ENCODE data around the gene NAGPA. TPM values are rescaled to one million over a fixed set of nuclear protein-coding genes. Genes with fewer than 3 reads are reported as not detected.
A peak's percentile ranks its signal among the peaks of the same experiment; 100 is the strongest.

NAGPA gene
- total and polyA plus RNA-seq, 2 of the 13 experiments (the other 11 are each of a cell fraction or from before 2014, with no cell fraction given): 27.1 to 60.3 TPM

DNA sequence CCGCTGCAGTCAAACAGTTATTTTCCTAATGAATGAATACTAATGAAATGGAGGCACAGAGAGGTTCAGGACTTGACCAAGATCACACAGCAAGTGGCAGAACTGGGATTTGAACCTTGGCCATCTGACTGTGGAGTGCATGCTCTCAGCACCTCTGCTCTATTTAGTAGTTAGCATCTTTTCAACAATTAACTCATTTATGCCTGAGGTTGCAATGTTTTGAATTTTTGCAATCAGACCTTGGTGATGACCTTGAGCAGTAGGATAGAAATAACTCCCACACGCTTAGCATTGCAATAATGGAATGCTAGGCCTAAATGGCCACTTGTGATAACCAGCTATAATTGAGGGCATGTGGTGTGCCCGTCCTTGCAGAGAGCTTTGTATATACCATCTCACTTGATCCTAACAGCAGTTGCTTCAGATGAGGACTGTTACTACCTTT lies 31.0 kb downstream of the NAGPA start (continued):
- TF ChIP-seq, protein P1, sequence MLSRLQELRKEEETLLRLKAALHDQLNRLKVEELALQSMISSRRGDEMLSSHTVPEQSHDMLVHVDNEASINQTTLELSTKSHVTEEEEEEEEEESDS (CRISPR knock-in tag; IDR thresholded peaks at IDR 0.05; ENCODE audit: borderline replicate concordance): no peak
- TF ChIP-seq HNRNPH1 (optimal IDR thresholded peaks at IDR 0.05; ENCODE audit: low read depth, low read length) (no peak), HOXA5 (CRISPR knock-in tag; IDR thresholded peaks at IDR 0.05) (no peak), ZMYM2 (CRISPR knock-in tag; IDR thresholded peaks at IDR 0.05) (no peak), SMAD9 (CRISPR knock-in tag; IDR thresholded peaks at IDR 0.05) (no peak), ZNF12 (CRISPR knock-in tag; IDR thresholded peaks at IDR 0.05) (no peak), ADNP (CRISPR knock-in tag; IDR thresholded peaks at IDR 0.05) (0 out of 2 replicates have a peak, but pooled peaks have one; percentile 57), KDM5B (CRISPR knock-in tag; IDR thresholded peaks at IDR 0.05; ENCODE audit: borderline replicate concordance) (no peak), HHEX (CRISPR knock-in tag; IDR thresholded peaks at IDR 0.05) (no peak), FOXM1 (CRISPR knock-in tag; IDR thresholded peaks at IDR 0.05) (no peak), KDM1A (CRISPR knock-in tag; IDR thresholded peaks at IDR 0.05) (peak; percentile 79; the same call in 1 of the 2 replicates), ZNF556 (CRISPR knock-in tag; IDR thresholded peaks at IDR 0.05; ENCODE audit: borderline replicate concordance) (no peak), MTA1 (CRISPR knock-in tag; IDR thresholded peaks at IDR 0.05; ENCODE audit: borderline replicate concordance) (no peak), ZSCAN21 (CRISPR knock-in tag; IDR thresholded peaks at IDR 0.05; ENCODE audit: borderline replicate concordance) (no peak), ZFY (CRISPR knock-in tag; IDR thresholded peaks at IDR 0.05) (no peak; the same call in 1 of the 2 replicates), ZNF577 (CRISPR knock-in tag; IDR thresholded peaks at IDR 0.05; ENCODE audit: borderline replicate concordance, low read depth) (no peak), ZBTB7A (CRISPR knock-in tag; IDR thresholded peaks at IDR 0.05) (no peak), POLR2G (IDR thresholded peaks at IDR 0.05; ENCODE audit: low read depth, low read length) (no peak)
- TF ChIP-seq, protein P2, sequence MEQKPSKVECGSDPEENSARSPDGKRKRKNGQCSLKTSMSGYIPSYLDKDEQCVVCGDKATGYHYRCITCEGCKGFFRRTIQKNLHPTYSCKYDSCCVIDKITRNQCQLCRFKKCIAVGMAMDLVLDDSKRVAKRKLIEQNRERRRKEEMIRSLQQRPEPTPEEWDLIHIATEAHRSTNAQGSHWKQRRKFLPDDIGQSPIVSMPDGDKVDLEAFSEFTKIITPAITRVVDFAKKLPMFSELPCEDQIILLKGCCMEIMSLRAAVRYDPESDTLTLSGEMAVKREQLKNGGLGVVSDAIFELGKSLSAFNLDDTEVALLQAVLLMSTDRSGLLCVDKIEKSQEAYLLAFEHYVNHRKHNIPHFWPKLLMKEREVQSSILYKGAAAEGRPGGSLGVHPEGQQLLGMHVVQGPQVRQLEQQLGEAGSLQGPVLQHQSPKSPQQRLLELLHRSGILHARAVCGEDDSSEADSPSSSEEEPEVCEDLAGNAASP (CRISPR knock-in tag; IDR thresholded peaks at IDR 0.05; ENCODE audit: borderline replicate concordance): no peak
- TF ChIP-seq, protein P3, sequence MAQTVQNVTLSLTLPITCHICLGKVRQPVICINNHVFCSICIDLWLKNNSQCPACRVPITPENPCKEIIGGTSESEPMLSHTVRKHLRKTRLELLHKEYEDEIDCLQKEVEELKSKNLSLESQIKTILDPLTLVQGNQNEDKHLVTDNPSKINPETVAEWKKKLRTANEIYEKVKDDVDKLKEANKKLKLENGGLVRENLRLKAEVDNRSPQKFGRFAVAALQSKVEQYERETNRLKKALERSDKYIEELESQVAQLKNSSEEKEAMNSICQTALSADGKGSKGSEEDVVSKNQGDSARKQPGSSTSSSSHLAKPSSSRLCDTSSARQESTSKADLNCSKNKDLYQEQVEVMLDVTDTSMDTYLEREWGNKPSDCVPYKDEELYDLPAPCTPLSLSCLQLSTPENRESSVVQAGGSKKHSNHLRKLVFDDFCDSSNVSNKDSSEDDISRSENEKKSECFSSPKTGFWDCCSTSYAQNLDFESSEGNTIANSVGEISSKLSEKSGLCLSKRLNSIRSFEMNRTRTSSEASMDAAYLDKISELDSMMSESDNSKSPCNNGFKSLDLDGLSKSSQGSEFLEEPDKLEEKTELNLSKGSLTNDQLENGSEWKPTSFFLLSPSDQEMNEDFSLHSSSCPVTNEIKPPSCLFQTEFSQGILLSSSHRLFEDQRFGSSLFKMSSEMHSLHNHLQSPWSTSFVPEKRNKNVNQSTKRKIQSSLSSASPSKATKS (CRISPR knock-in tag; IDR thresholded peaks at IDR 0.05): no peak
- TF ChIP-seq, protein P4, sequence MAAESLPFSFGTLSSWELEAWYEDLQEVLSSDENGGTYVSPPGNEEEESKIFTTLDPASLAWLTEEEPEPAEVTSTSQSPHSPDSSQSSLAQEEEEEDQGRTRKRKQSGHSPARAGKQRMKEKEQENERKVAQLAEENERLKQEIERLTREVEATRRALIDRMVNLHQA (CRISPR knock-in tag; IDR thresholded peaks at IDR 0.05): no peak
- TF ChIP-seq, protein P5, sequence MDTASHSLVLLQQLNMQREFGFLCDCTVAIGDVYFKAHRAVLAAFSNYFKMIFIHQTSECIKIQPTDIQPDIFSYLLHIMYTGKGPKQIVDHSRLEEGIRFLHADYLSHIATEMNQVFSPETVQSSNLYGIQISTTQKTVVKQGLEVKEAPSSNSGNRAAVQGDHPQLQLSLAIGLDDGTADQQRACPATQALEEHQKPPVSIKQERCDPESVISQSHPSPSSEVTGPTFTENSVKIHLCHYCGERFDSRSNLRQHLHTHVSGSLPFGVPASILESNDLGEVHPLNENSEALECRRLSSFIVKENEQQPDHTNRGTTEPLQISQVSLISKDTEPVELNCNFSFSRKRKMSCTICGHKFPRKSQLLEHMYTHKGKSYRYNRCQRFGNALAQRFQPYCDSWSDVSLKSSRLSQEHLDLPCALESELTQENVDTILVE (CRISPR knock-in tag; IDR thresholded peaks at IDR 0.05): no peak
- TF ChIP-seq, protein P6, sequence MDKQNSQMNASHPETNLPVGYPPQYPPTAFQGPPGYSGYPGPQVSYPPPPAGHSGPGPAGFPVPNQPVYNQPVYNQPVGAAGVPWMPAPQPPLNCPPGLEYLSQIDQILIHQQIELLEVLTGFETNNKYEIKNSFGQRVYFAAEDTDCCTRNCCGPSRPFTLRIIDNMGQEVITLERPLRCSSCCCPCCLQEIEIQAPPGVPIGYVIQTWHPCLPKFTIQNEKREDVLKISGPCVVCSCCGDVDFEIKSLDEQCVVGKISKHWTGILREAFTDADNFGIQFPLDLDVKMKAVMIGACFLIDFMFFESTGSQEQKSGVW (CRISPR knock-in tag; IDR thresholded peaks at IDR 0.05; ENCODE audit: borderline replicate concordance): no peak
- TF ChIP-seq, protein P7, sequence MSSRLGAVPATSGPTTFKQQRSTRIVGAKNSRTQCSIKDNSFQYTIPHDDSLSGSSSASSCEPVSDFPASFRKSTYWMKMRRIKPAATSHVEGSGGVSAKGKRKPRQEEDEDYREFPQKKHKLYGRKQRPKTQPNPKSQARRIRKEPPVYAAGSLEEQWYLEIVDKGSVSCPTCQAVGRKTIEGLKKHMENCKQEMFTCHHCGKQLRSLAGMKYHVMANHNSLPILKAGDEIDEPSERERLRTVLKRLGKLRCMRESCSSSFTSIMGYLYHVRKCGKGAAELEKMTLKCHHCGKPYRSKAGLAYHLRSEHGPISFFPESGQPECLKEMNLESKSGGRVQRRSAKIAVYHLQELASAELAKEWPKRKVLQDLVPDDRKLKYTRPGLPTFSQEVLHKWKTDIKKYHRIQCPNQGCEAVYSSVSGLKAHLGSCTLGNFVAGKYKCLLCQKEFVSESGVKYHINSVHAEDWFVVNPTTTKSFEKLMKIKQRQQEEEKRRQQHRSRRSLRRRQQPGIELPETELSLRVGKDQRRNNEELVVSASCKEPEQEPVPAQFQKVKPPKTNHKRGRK (CRISPR knock-in tag; IDR thresholded peaks at IDR 0.05): no peak

Data from HepG2 (cell line).